Keratinocyte (primary cell): Measurements from ENCODE around the gene MSANTD1. TPM values are rescaled to one million over a fixed set of nuclear protein-coding genes. Genes with fewer than 3 reads are reported as not detected.

ENCODE experiments used
- DNase-seq: peaks from one replicate; pipeline ENCODE4 v3.0.0-alpha.2; 2011; ENCODE audit warnings: low read depth, missing footprints, low spot score
- FAIRE-seq: peaks from 2 replicates; lab custom pipeline; 2011; peaks lifted over from hg19 to GRCh38; lab: Jason Lieb, UNC
- H2AFZ ChIP-seq: 2 replicates; pipeline ENCODE4 v1.6.0; 2012; ENCODE audit warnings: low read length, control low read depth, inconsistent platforms; ENCODE audit not compliant: control insufficient read depth
- H3K27ac ChIP-seq: 2 replicates; pipeline ENCODE4 v1.5.1; 2011; ENCODE audit warnings: low read length; ENCODE audit not compliant: control insufficient read depth, insufficient read depth
- H3K27me3 ChIP-seq: 3 replicates; pipeline ENCODE4 v1.6.0; 2011; ENCODE audit warnings: low read length; ENCODE audit not compliant: control insufficient read depth, insufficient read depth; ENCODE audit errors: extremely low read depth
- H3K36me3 ChIP-seq, 2 experiments: 2 replicates in 1 of 2; 3 replicates in 1 of 2; pipeline ENCODE4 v1.5.1; 2011; ENCODE audit warnings: low read length in 2 of 2, mild to moderate bottlenecking in 1 of 2; ENCODE audit not compliant: control insufficient read depth in 2 of 2, insufficient read depth in 2 of 2; ENCODE audit errors: extremely low read depth in 1 of 2
- H3K4me1 ChIP-seq: 3 replicates; pipeline ENCODE4 v1.5.1; 2011; ENCODE audit warnings: low read length; ENCODE audit not compliant: control insufficient read depth, insufficient read depth; ENCODE audit errors: extremely low read depth
- H3K4me2 ChIP-seq: 3 replicates; pipeline ENCODE4 v1.6.0; 2011; ENCODE audit warnings: low read depth, low read length; ENCODE audit not compliant: control insufficient read depth, insufficient read depth; ENCODE audit errors: extremely low read depth
- H3K4me3 ChIP-seq, 3 experiments: fragments of 200-600 bp in 1 of 3; sonication (generic) in 1 of 3; 2 replicates in 2 of 3; 3 replicates in 1 of 3; pipeline ENCODE4 v1.5.1; 2011 to 2016; ENCODE audit warnings: low read length in 3 of 3, mild to moderate bottlenecking in 3 of 3, control low read depth in 2 of 3, inconsistent platforms in 1 of 3, low read depth in 1 of 3, mixed read lengths in 1 of 3, mixed run types in 1 of 3, moderate library complexity in 1 of 3; ENCODE audit not compliant: control insufficient read depth in 2 of 3, insufficient read depth in 2 of 3; ENCODE audit errors: extremely low read depth in 1 of 3
- H3K79me2 ChIP-seq: 2 replicates; pipeline ENCODE4 v1.6.0; 2012; ENCODE audit warnings: low read length; ENCODE audit not compliant: control insufficient read depth, insufficient read depth
- H3K9ac ChIP-seq: 3 replicates; pipeline ENCODE4 v1.6.0; 2011; ENCODE audit warnings: low read length; ENCODE audit not compliant: control insufficient read depth, insufficient read depth; ENCODE audit errors: extremely low read depth
- H3K9me1 ChIP-seq: 3 replicates; pipeline ENCODE4 v1.6.0; 2011; ENCODE audit warnings: low read length; ENCODE audit not compliant: control insufficient read depth, insufficient read depth; ENCODE audit errors: extremely low read depth
- H3K9me3 ChIP-seq: 2 replicates; pipeline ENCODE4 v1.5.1; 2012; ENCODE audit warnings: low read depth, low read length; ENCODE audit not compliant: control insufficient read depth
- H4K20me1 ChIP-seq: 3 replicates; pipeline ENCODE4 v1.6.0; 2011; ENCODE audit warnings: low read length; ENCODE audit not compliant: control insufficient read depth, insufficient read depth; ENCODE audit errors: extremely low read depth
- CTCF ChIP-seq, 3 experiments: IDR thresholded peaks in 1 of 3; conservative IDR thresholded peaks in 1 of 3; optimal IDR thresholded peaks in 1 of 3; 2 replicates in 2 of 3; 3 replicates in 1 of 3; pipeline versions ENCODE3 to v1.5.1; 2011; ENCODE audit warnings: low read length in 3 of 3, mild to moderate bottlenecking in 3 of 3, moderate library complexity in 2 of 3, control low read depth in 1 of 3, inconsistent platforms in 1 of 3; ENCODE audit not compliant: insufficient read depth in 2 of 3; ENCODE audit errors: extremely low read depth in 1 of 3
- EZH2 ChIP-seq: IDR thresholded peaks from one replicate; pipeline ENCODE4 v1.6.1; 2012; ENCODE audit warnings: inconsistent platforms, mild to moderate bottlenecking, low read length, moderate library complexity
- dilution Hi-C: fragments of 300-500 bp; cut with MboI; formaldehyde crosslinking; loops from one replicate; pipeline ENCODE4 v1.7.0; 2020; ENCODE audit warnings: low sequenced_read_pairs; ENCODE audit not compliant: extremely low pct_ligation_motif_present
- polyA plus RNA-seq, 5 experiments: library from polyadenylated mRNA; depleted of rRNA in 3 of 5; stranded (reverse) in 3 of 5; stranded (forward) in 1 of 5; unstranded in 1 of 5; fragments of >200 nt; gene quantifications; 1 replicate in 1 of 5; 2 replicates in 3 of 5; 3 replicates in 1 of 5; pipeline versions ENCODE4 v1.2.1 to v1.2.3, GENCODE V29; 2011 to 2012; ENCODE audit warnings: missing spikeins in 2 of 5, low read depth in 1 of 5, low replicate concordance in 1 of 5

The MSANTD1 gene
- polyA plus RNA-seq, 1 donor (not counting 4 experiments of a cell fraction or from before 2014, with no cell fraction given): not detected

GRCh38 chr4:3209551-3210325 is 39.2 kb upstream of the MSANTD1 start:
- no peaks in the 10 kb centered on the region for H3K27me3 ChIP-seq
- DNase-seq: no peak
- H3K9me1 ChIP-seq: no peaks in the 10 kb centered on the region
- TF ChIP-seq EZH2 (no peak), CTCF (optimal IDR thresholded peaks at IDR 0.05 in 1 of 3, IDR thresholded peaks at IDR 0.05 in 1 of 3, conservative IDR thresholded peaks at IDR 0.05 in 1 of 3; ENCODE audit: extremely low read depth in 1 of 3, insufficient read depth in 2 of 3, low read length in 3 of 3) (no peak)
- no peak overlapping the region for H2AFZ ChIP-seq
- H3K4me3 ChIP-seq: no peak overlapping the region
- dilution Hi-C loops: no loop called here
- FAIRE-seq: no peak
- no peak overlapping the region for H3K4me2 ChIP-seq
- no peaks in the 10 kb centered on the region for H4K20me1 ChIP-seq
- peaks cover 29 to 33% of the 10 kb centered on the region in 2 experiments for H3K36me3 ChIP-seq
- H3K9ac ChIP-seq: no peak overlapping the region
- H3K4me1 ChIP-seq: no peaks in the 10 kb centered on the region
- no peak overlapping the region for H3K27ac ChIP-seq
- H3K9me3 ChIP-seq: no peaks in the 10 kb centered on the region
- H3K79me2 ChIP-seq: no peaks in the 10 kb centered on the region

- H3K4me1 ChIP-seq: no peaks in the 10 kb centered on the region
- dilution Hi-C loops: no loop called here
- peaks cover 33 to 34% of the 10 kb centered on the region in 2 experiments for H3K36me3 ChIP-seq
- H2AFZ ChIP-seq: no peak overlapping the region
- no peak overlapping the region for H3K4me2 ChIP-seq
- no peaks in the 10 kb centered on the region for H3K79me2 ChIP-seq
- no peak overlapping the region for H3K9ac ChIP-seq
- H3K9me3 ChIP-seq: no peaks in the 10 kb centered on the region
- TF ChIP-seq EZH2 (no peak), CTCF (optimal IDR thresholded peaks at IDR 0.05 in 1 of 3, IDR thresholded peaks at IDR 0.05 in 1 of 3, conservative IDR thresholded peaks at IDR 0.05 in 1 of 3; ENCODE audit: extremely low read depth in 1 of 3, insufficient read depth in 2 of 3, low read length in 3 of 3) (no peak)
- no peak overlapping the region for H3K4me3 ChIP-seq
- no peaks in the 10 kb centered on the region for H4K20me1 ChIP-seq
- H3K27me3 ChIP-seq: no peaks in the 10 kb centered on the region
- FAIRE-seq (no peak), DNase-seq (no peak)
- H3K9me1 ChIP-seq: no peaks in the 10 kb centered on the region
- H3K27ac ChIP-seq: no peak overlapping the region
Observed at GRCh38 chr4:3210467-3210866, 38.5 kb upstream of the MSANTD1 start.
